Smooth muscle cell (in vitro differentiated cells): ENCODE results near the gene SP6. TPM values are rescaled to one million over a fixed set of nuclear protein-coding genes. Genes with fewer than 3 reads are reported as not detected.

ENCODE experiments used
- DNase-seq: peaks from one replicate; lab custom pipeline; 2025; ENCODE audit not compliant: unreplicated experiment; lab: John Stamatoyannopoulos, UW
- H2AFZ ChIP-seq: fragments of 200-600 bp; sonication (generic); 2 replicates; pipeline ENCODE4 v1.6.0; 2016; ENCODE audit warnings: antibody characterized with exemption, low read depth, mild to moderate bottlenecking
- H3F3A ChIP-seq: fragments of 200-600 bp; sonication (generic); 2 replicates; pipeline ENCODE4 v1.6.0; 2017; ENCODE audit warnings: antibody characterized with exemption, low read depth
- H3K27ac ChIP-seq: fragments of 200-600 bp; sonication (generic); 2 replicates; pipeline ENCODE4 v1.5.1; 2016; ENCODE audit warnings: low read depth, mild to moderate bottlenecking
- H3K27me3 ChIP-seq: fragments of 200-600 bp; sonication (generic); 2 replicates; pipeline ENCODE4 v1.6.1; 2016; ENCODE audit warnings: low read depth, mild to moderate bottlenecking
- H3K36me3 ChIP-seq: fragments of 200-600 bp; sonication (generic); 2 replicates; pipeline ENCODE4 v1.5.1; 2016; ENCODE audit warnings: low read depth
- H3K4me1 ChIP-seq: fragments of 200-600 bp; sonication (generic); 2 replicates; pipeline ENCODE4 v1.5.1; 2016; ENCODE audit warnings: low read depth
- H3K4me2 ChIP-seq: fragments of 200-600 bp; sonication (generic); 2 replicates; pipeline ENCODE4 v1.6.0; 2016; ENCODE audit warnings: mild to moderate bottlenecking
- H3K4me3 ChIP-seq: fragments of 200-600 bp; sonication (generic); 2 replicates; pipeline ENCODE4 v1.5.1; 2016; ENCODE audit warnings: mild to moderate bottlenecking
- H3K79me2 ChIP-seq: fragments of 200-600 bp; sonication (generic); 2 replicates; pipeline ENCODE4 v1.6.0; 2016; ENCODE audit warnings: low read depth, mild to moderate bottlenecking
- H3K9ac ChIP-seq: fragments of 200-600 bp; sonication (generic); 2 replicates; pipeline ENCODE4 v1.6.0; 2016; ENCODE audit warnings: low read depth
- H3K9me3 ChIP-seq: fragments of 200-600 bp; sonication (generic); replicated peaks from 2 replicates; pipeline ENCODE4 v1.5.1; 2016; ENCODE audit warnings: low read depth
- H4K20me1 ChIP-seq: fragments of 200-600 bp; sonication (generic); 2 replicates; pipeline ENCODE4 v1.6.0; 2016; ENCODE audit warnings: low read depth
- CTCF ChIP-seq: fragments of 200-600 bp; sonication (generic); IDR thresholded peaks from 2 replicates; pipeline ENCODE4 v1.5.1; 2017; ENCODE audit warnings: borderline replicate concordance, mild to moderate bottlenecking, antibody characterized with exemption; ENCODE audit not compliant: insufficient read depth, poor library complexity, severe bottlenecking
- WGBS: methylation state at CpG from one replicate; pipeline ENCODE4 v1.1.7; 2016; ENCODE audit warnings: low lambda C conversion rate; 5-methylcytosine and 5-hydroxymethylcytosine counted together
- polyA plus RNA-seq: library from polyadenylated mRNA; unstranded; fragments of >200 nt; fragmentation: Nextera tagmentation; extraction: Ambion mirVana; gene quantifications from 2 replicates; pipeline ENCODE4 v1.2.1, GENCODE V29; 2016
- total RNA-seq: library from RNA; depleted of rRNA; stranded (reverse); fragments of >200 nt; gene quantifications from 2 replicates; pipeline ENCODE4 v1.2.3, GENCODE V29; 2014

The SP6 gene
- total RNA-seq, result 9.3 and 9.8 TPM in 2 replicates
- polyA plus RNA-seq, result 10.7 and 13.1 TPM in 2 replicates

- Histone ChIP-seq H3K4me3 (peak within 1 kb of the TSS; percentile 80), H3K27ac (peak within 1 kb of the TSS; percentile 67), H3K4me1 (peaks cover 41% of the 10 kb centered on the region), H3K79me2 (peaks cover 47% of the 10 kb centered on the region), H3K9ac (peak within 1 kb of the TSS; percentile 89), H4K20me1 (peaks cover 42% of the 10 kb centered on the region), H3K4me2 (peak within 1 kb of the TSS; percentile 93), H2AFZ (peak within 1 kb of the TSS; percentile 63), H3K27me3 (no peaks in the 10 kb centered on the region), H3F3A (peaks cover 5% of the 10 kb centered on the region), H3K36me3 (no peaks in the 10 kb centered on the region), H3K9me3 (no peaks in the 10 kb centered on the region)
- DNase-seq, result peak; percentile 28
- WGBS, result 1% methylated on average over 57 of the region's 71 CpGs
- no peak for TF ChIP-seq CTCF
Observed at GRCh38 chr17:47850692-47851573, at the start of gene SP6. SP6 (minus strand) TSS chr17:47851163; CDS start chr17:47848429, 2,734 bp downstream.

DNA sequence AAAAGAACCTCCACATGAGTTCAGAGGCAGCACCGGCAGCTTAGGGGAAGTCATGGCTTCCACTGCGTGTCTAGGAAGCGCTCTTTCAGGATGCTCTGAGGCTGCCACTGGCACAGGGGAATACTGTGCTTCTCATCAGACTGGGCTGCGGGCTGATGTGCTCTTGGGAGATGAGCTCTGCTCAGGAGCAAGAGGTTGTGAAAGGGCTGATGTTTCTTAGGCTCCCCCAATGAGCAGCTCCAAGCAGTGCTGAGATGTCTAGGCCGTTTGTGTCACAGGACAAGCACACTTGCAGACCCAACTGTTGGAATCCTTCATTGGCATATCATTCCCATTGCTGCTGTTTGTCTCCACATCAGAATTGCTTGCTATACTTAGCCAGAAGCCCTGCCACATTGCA lies 48.7 kb upstream of the SP6 start:
- Histone ChIP-seq H3K9me3 (no peaks in the 10 kb centered on the region), H3K4me2 (no peak overlapping the region), H2AFZ (no peak overlapping the region), H3K27ac (no peak overlapping the region), H3K79me2 (peaks cover 20% of the 10 kb centered on the region), H3K4me1 (peaks cover 16% of the 10 kb centered on the region), H3K27me3 (no peaks in the 10 kb centered on the region), H3K9ac (no peak overlapping the region), H3K4me3 (no peak overlapping the region), H3K36me3 (no peaks in the 10 kb centered on the region), H3F3A (no peaks in the 10 kb centered on the region), H4K20me1 (no peaks in the 10 kb centered on the region)
- TF ChIP-seq CTCF, result no peak
- DNase-seq, result no peak
- 88% methylated on average over 5 of the region's 5 CpGs for WGBS

DNA sequence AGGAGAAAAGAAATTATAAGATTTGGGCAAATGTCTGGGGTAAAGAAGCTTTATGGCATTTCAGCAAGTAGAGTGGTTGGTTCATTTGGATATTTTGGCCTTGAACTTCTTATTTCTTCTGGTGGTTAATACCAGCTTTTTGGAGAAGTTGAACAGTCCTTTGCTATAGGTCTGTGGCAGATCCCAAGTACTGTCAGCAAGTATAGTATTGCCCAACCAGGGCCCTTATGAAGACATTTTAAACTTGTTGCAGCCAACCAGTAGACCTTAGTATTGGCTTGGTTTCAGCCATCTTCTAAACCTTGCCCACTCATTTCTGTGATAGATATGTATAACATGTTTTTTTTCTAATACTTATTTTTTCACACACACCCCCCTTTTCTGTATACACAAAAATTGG lies 47.3 kb upstream of the SP6 start:
- no peak for TF ChIP-seq CTCF
- Histone ChIP-seq H3K27ac (no peak overlapping the region), H2AFZ (no peak overlapping the region), H4K20me1 (no peaks in the 10 kb centered on the region), H3K9me3 (no peaks in the 10 kb centered on the region), H3F3A (no peaks in the 10 kb centered on the region), H3K4me3 (no peak overlapping the region), H3K79me2 (peaks cover 20% of the 10 kb centered on the region), H3K9ac (no peak overlapping the region), H3K4me2 (no peak overlapping the region), H3K4me1 (peaks cover 18% of the 10 kb centered on the region), H3K36me3 (no peaks in the 10 kb centered on the region), H3K27me3 (no peaks in the 10 kb centered on the region)
- no peak for DNase-seq
